Umbilical cord (tissue), 2 donors: ENCODE results near the gene RPRD1A. TPM values are rescaled to one million over a fixed set of nuclear protein-coding genes. Genes with fewer than 3 reads are reported as not detected.
"Not testable (repeated sequence)": the region's sequence is repeated elsewhere in the genome, so short reads cannot be mapped to it uniquely, and the experiment has no call there.

ENCODE experiments used
- DNase-seq: peaks from one replicate; pipeline ENCODE4 v3.0.0-alpha.2; 2015; ENCODE audit warnings: low spot score
- total RNA-seq: library from RNA; depleted of rRNA; stranded (reverse); fragments of >200 nt; gene quantifications from one replicate; pipeline ENCODE4 v1.2.3, GENCODE V29; 2014; ENCODE audit warnings: low replicate concordance; ENCODE audit not compliant: insufficient read depth

The RPRD1A gene
- total RNA-seq, 1 donor from 2014 or later, result 49.8 TPM

- no peak for DNase-seq
Observed at GRCh38 chr18:36078751-36079529, 11.6 kb upstream of the RPRD1A start.

- not testable (repeated sequence) for DNase-seq
Observed at GRCh38 chr18:36077764-36078163, 10.4 kb upstream of the RPRD1A start.

- peak; percentile 2 for DNase-seq
Observed at GRCh38 chr18:36075862-36076587, 8.7 kb upstream of the RPRD1A start.

GRCh38 chr18:36074435-36074834 lies 7.1 kb upstream of the RPRD1A start:
- DNase-seq, result no peak

GRCh38 chr18:36073676-36074075 lies 6.3 kb upstream of the RPRD1A start:
- DNase-seq, result no peak

- DNase-seq, result not testable (repeated sequence)
Observed at GRCh38 chr18:36072406-36072805, 5.0 kb upstream of the RPRD1A start.

- DNase-seq, result peak; percentile 3
Observed at GRCh38 chr18:36066686-36067054, 689 bp downstream of the RPRD1A start.

- DNase-seq, result peak; percentile 5
Observed at GRCh38 chr18:36066001-36066400, 1.4 kb downstream of the RPRD1A start.

- not testable (repeated sequence) for DNase-seq
Observed at GRCh38 chr18:36064809-36065079, 2.6 kb downstream of the RPRD1A start.

- no peak for DNase-seq
Observed at GRCh38 chr18:36064027-36064808, 3.1 kb downstream of the RPRD1A start.

GRCh38 chr18:36058674-36059073 lies 8.7 kb downstream of the RPRD1A start:
- no peak for DNase-seq

GRCh38 chr18:36051760-36052159 lies 15.6 kb downstream of the RPRD1A start:
- no peak for DNase-seq

- no peak for DNase-seq
Observed at GRCh38 chr18:36050479-36050878, 16.9 kb downstream of the RPRD1A start.

- no peak for DNase-seq
Observed at GRCh38 chr18:36047521-36047920, 19.8 kb downstream of the RPRD1A start.

GRCh38 chr18:36046898-36047297 lies 20.5 kb downstream of the RPRD1A start:
- DNase-seq, result no peak

GRCh38 chr18:36045241-36045991 lies 21.9 kb downstream of the RPRD1A start:
- no peak for DNase-seq

- no peak for DNase-seq
Observed at GRCh38 chr18:36043153-36043552, 24.2 kb downstream of the RPRD1A start.

- no peak for DNase-seq
Observed at GRCh38 chr18:36041146-36041545, 26.2 kb downstream of the RPRD1A start.

GRCh38 chr18:36038102-36038663 lies 29.2 kb downstream of the RPRD1A start:
- no peak for DNase-seq

- peak; percentile 39 for DNase-seq
Observed at GRCh38 chr18:36035253-36035652, 32.1 kb downstream of the RPRD1A start.

GRCh38 chr18:36034299-36034895 lies 33.0 kb downstream of the RPRD1A start:
- DNase-seq, result no peak
